Endodermal cell (in vitro differentiated cells): Measurements from ENCODE around the gene PIK3C3. TPM values are rescaled to one million over a fixed set of nuclear protein-coding genes. Genes with fewer than 3 reads are reported as not detected.

Experiments
- DNase-seq: peaks from one replicate; pipeline ENCODE4 v3.0.0-alpha.2; 2017
- H3K27ac ChIP-seq: 2 replicates; pipeline ENCODE4 v1.5.1; 2013; ENCODE audit warnings: mild to moderate bottlenecking, low read depth, low read length, moderate library complexity
- H3K27me3 ChIP-seq: 2 replicates; pipeline ENCODE4 v1.6.1; 2013; ENCODE audit warnings: mild to moderate bottlenecking, low read length, moderate library complexity; ENCODE audit not compliant: insufficient read depth, control insufficient read depth, poor library complexity, severe bottlenecking
- H3K36me3 ChIP-seq: 2 replicates; pipeline ENCODE4 v1.7.0; 2013; ENCODE audit warnings: mild to moderate bottlenecking, low read length, moderate library complexity; ENCODE audit not compliant: control insufficient read depth, insufficient read depth
- H3K4me1 ChIP-seq: one replicate; pipeline ENCODE4 v1.7.0; 2013; ENCODE audit warnings: low read length; ENCODE audit not compliant: control insufficient read depth, insufficient read depth
- H3K4me3 ChIP-seq: 2 replicates; pipeline ENCODE4 v1.5.1; 2013; ENCODE audit warnings: mild to moderate bottlenecking, low read length, moderate library complexity
- H3K9ac ChIP-seq: 2 replicates; pipeline ENCODE4 v1.6.1; 2013; ENCODE audit warnings: mild to moderate bottlenecking, low read length, moderate library complexity; ENCODE audit not compliant: poor library complexity, severe bottlenecking; ENCODE audit errors: extremely low read depth
- H3K9me3 ChIP-seq: 2 replicates; pipeline ENCODE4 v1.6.1; 2013; ENCODE audit warnings: mild to moderate bottlenecking, low read length, moderate library complexity; ENCODE audit not compliant: control insufficient read depth
- H3K27ac Mint-ChIP-seq: 2 replicates; pipeline ENCODE4 v1.8.0; 2020; ENCODE audit warnings: mixed read lengths
- H3K27me3 Mint-ChIP-seq: 2 replicates; pipeline ENCODE4 v1.8.0; 2021; ENCODE audit warnings: mild to moderate bottlenecking, mixed read lengths; ENCODE audit not compliant: insufficient read depth
- H3K36me3 Mint-ChIP-seq: 2 replicates; pipeline ENCODE4 v1.8.0; 2020; ENCODE audit warnings: low read depth, mixed read lengths
- H3K4me1 Mint-ChIP-seq: 2 replicates; pipeline ENCODE4 v1.8.0; 2020; ENCODE audit warnings: mixed read lengths
- H3K4me3 Mint-ChIP-seq: 2 replicates; pipeline ENCODE4 v1.8.0; 2020; ENCODE audit warnings: mild to moderate bottlenecking, moderate library complexity, mixed read lengths
- H3K9me3 Mint-ChIP-seq: 2 replicates; pipeline ENCODE4 v1.8.0; 2020; ENCODE audit warnings: mild to moderate bottlenecking, mixed read lengths
- CTCF ChIP-seq: fragments of 200-600 bp; sonication (generic); conservative IDR thresholded peaks from 2 replicates; pipeline ENCODE4 v1.5.0; 2021; ENCODE audit warnings: antibody characterized with exemption, mild to moderate bottlenecking
- WGBS, 2 experiments: methylation state at CpG; one replicate each; pipeline versions ENCODE4 v1.1.5 to v1.1.7; 2013; ENCODE audit warnings: missing lambda C conversion rate in 2 of 2, mixed read lengths in 1 of 2; ENCODE audit not compliant: insufficient coverage in 1 of 2, insufficient read length in 1 of 2; 5-methylcytosine and 5-hydroxymethylcytosine counted together
- total RNA-seq, 2 donors: library from RNA; stranded (reverse); fragmentation: NEBNext Ultra II Directional in 1 of 2; extraction: Animal tissue kit (Norgen Biotek cat#: 25700) in 1 of 2; gene quantifications; 2 replicates in 1 of 2; 3 replicates in 1 of 2; pipeline ENCODE4 v1.2.1, GENCODE V29; 2021

PIK3C3 gene
- total RNA-seq, 2 donors from 2014 or later = 47.0 to 64.8 TPM

- TF ChIP-seq CTCF = no peak
- Histone ChIP-seq H3K4me1 (no peaks in the 10 kb centered on the region), H3K4me3 (no peak overlapping the region), H3K27ac (no peak overlapping the region), H3K27me3 (no peaks in the 10 kb centered on the region), H3K9ac (no peak overlapping the region), H3K9me3 (no peaks in the 10 kb centered on the region), H3K36me3 (peaks cover 50% of the 10 kb centered on the region)
- Mint-ChIP-seq H3K27ac (no peak overlapping the region), H3K27me3 (no peaks in the 10 kb centered on the region), H3K4me1 (no peaks in the 10 kb centered on the region), H3K9me3 (no peaks in the 10 kb centered on the region), H3K4me3 (no peak overlapping the region), H3K36me3 (peaks cover 49% of the 10 kb centered on the region)
- no CpG with 5 or more reads among the region's 1 CpG for WGBS, 2 experiments
- DNase-seq = no peak
Observed at GRCh38 chr18:41996020-41996419, 41.0 kb downstream of the PIK3C3 start.

GRCh38 chr18:41999751-42000150 is 44.7 kb downstream of the PIK3C3 start:
- no peak for TF ChIP-seq CTCF
- Mint-ChIP-seq H3K27ac (no peak overlapping the region), H3K4me3 (no peak overlapping the region), H3K27me3 (no peaks in the 10 kb centered on the region), H3K36me3 (peaks cover 70% of the 10 kb centered on the region), H3K4me1 (no peaks in the 10 kb centered on the region), H3K9me3 (no peaks in the 10 kb centered on the region)
- Histone ChIP-seq H3K36me3 (peaks cover 62% of the 10 kb centered on the region), H3K27ac (no peak overlapping the region), H3K4me3 (no peak overlapping the region), H3K9me3 (no peaks in the 10 kb centered on the region), H3K4me1 (no peaks in the 10 kb centered on the region), H3K9ac (no peak overlapping the region), H3K27me3 (no peaks in the 10 kb centered on the region)
- DNase-seq = no peak
- WGBS, 2 experiments = 95 to 100% methylated on average over 4 of the region's 4 CpGs

- Histone ChIP-seq H3K9me3 (no peaks in the 10 kb centered on the region), H3K9ac (no peak overlapping the region), H3K27me3 (no peaks in the 10 kb centered on the region), H3K36me3 (peaks cover 75% of the 10 kb centered on the region), H3K27ac (no peak overlapping the region), H3K4me1 (no peaks in the 10 kb centered on the region), H3K4me3 (no peak overlapping the region)
- DNase-seq = no peak
- peaks cover 71% of the 10 kb centered on the region for H3K36me3 Mint-ChIP-seq
- no peaks in the 10 kb centered on the region for H3K27me3 Mint-ChIP-seq
- H3K4me3 Mint-ChIP-seq = no peak overlapping the region
- H3K9me3 Mint-ChIP-seq = no peaks in the 10 kb centered on the region
- TF ChIP-seq CTCF = no peak
- WGBS, 2 experiments = 94 to 95% methylated on average over 2 to 3 of the region's 3 CpGs
- no peak overlapping the region for H3K27ac Mint-ChIP-seq
- H3K4me1 Mint-ChIP-seq = no peaks in the 10 kb centered on the region
Observed at GRCh38 chr18:42001801-42002200, 46.8 kb downstream of the PIK3C3 start.
